UCSD-AML1 (cell line): ENCODE results near the gene CCR9.
A peak's percentile ranks its signal among the peaks of the same experiment; 100 is the strongest.

Experiments
- DNase-seq: peaks from one replicate; lab custom pipeline; 2025; ENCODE audit not compliant: unreplicated experiment; lab: John Stamatoyannopoulos, UW

The CCR9 gene

GRCh38 chr3:45907769-45908705 lies 21.7 kb downstream of the CCR9 start:
- no peak for DNase-seq

DNA sequence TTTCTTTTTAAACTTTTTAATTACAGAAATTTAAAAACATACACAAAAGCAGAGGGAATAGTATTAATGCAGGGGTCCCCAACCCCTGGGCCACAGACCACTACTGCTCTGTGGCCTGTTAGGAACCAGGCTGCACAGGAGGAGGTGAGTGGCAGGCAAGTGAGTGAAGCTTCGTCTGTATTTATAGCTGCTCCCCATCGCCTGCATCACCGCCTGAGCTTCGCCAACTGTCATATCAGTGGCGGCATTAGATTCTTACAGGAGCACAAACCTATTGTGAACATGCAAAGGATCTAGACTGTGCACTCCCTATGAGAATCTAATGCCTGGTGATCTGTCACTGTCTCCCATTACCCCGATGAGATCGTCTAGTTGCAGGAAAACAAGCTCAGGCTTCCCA lies 22.4 kb downstream of the CCR9 start:
- DNase-seq = no peak

DNA sequence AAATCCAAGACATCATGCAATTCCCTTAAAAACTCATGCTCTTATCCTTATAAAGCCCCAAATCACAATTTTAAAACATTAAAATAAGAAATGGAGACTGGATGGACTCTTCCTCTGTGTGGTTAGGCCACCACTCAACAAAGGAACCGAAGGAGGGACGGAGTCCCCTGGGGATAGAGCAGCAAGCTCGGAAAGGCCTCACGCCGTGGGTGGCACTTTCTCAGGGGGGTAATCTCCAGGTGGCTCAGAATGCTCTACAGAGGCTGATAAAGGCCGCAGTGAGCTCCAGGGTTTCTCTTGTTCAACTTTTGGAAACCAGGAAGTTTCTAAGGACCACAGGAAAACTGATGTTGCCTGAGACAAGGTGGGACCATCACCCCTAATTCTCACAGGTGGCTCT lies 23.2 kb downstream of the CCR9 start:
- no peak for DNase-seq

DNA sequence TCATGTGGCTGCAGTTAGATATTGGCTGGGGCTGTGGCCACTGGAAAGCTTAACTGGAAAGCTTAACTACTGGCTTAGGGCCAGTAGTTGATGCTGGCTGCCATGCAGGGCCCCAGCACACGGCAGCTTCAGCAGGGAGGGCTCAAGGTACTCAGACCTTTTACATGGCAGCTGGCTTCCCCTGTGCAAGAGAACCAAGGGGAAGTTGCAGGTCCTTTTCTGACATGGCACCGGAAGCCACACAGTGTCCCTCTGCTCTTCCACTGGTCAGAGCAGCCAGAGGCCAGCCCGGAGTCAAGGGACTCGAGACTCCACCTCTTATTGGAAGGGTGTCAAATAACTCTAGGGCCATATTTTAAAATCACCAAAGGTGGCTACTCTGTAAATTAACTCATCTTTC lies 24.5 kb downstream of the CCR9 start:
- DNase-seq = no peak

DNA sequence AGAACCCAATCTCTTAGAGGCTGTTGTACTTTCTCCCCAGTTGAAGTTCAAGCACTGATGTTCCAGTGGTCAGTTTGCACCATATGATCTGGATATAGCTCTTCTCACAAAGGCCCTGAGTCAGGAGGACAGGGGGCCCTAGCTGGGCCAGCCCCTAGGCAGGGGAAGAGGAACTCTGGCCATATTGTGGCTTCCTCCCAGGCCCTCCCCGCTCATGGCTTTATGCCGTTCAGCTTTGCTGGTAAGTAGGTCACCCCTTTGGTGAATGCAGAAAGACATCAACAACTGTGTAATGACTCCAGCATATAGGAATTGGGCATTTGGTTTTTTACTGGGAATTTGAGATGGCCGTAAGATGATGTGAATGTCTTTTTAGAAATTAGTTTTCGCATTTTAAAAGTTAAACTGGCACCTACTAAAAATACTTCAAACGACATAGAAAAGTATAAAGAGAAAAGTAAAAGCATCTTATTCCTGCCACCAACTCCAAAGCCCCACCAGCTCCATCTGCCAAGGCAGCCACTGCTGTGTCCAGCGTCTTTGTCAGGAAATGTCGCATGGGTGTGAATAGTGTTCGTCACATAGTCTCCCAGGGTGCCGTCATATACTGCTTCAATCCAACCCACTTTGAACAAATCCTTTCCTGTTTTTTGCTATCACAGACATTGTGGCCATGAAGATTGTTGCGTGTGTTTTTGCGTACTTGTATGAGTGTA lies 25.3 kb downstream of the CCR9 start:
- no peak for DNase-seq

DNA sequence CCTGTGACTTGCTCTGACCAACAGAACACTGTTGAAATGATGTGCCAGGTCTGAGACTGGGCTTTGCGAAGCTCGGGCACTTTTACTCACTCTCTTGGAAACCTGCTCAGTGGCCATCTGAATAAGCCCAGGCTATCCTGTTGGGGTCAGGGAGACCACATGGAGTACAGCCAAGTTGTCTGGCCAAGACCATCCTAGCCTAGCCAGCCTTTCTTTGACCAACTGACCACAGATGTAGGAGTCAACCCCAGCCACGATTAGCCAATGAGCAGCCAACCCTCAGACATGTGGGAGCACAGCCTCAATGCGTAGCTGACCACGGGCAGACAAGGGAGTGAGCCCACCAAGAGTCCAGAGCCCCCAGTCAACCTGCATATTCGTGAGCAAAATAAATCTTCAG lies 26.1 kb downstream of the CCR9 start:
- no peak for DNase-seq

GRCh38 chr3:45914362-45915058 lies 28.2 kb downstream of the CCR9 start:
- no peak for DNase-seq

GRCh38 chr3:45915059-45915439 lies 28.7 kb downstream of the CCR9 start:
- DNase-seq = no peak

GRCh38 chr3:45915518-45916231 lies 29.3 kb downstream of the CCR9 start:
- DNase-seq = no peak

DNA sequence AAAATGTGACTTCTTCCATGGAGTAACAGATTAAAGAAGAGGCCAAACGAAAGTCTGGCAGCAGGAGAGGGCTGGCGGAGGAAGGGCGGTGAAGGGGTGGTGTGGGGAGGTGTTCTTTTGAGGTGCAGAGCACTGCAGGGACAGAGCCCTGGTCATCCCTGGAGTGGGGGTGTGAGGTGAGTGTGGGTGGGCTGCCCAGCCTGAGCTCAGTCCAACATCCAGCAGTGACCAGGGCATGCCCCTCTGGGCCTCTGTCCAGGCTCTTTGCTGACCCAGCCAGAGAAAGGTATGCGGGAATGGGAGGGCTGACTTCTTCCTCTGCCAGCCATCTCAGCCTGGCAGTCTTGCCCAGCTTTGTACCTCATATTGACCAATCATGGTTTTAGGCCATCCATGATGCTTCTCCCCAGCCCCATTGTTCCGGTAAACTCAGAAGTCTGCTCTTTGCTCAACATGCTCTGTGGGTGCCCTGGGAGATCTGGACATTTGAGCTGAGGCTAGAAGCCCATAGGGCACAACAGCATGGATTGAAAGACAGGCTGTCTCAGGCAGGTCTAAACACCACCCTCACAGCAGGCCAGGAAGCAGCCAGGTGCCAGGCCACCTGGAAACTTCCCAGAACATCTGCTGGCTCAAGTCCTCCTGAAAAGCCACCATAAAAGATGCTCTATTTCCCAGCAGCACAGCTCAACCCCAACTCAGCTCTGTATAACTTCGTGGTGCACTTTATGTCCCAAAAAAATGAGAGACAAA lies 31.0 kb downstream of the CCR9 start:
- DNase-seq = no peak

- DNase-seq = no peak
Measured at GRCh38 chr3:45921158-45922038, 35.1 kb downstream of the CCR9 start.

DNA sequence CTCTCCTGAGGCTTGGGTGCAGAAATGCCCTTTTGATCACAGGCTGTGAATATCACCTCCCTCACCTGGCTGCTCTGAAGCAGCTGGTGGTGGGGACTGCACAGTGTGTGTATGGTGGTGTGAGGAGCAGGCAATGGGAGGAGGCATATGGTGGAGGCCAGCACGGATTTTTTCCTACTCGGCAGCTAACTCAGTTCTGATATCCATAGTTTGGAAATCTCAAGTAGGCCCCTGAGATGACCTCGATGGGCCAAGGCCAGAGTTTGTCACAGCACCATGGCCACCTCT lies 35.6 kb downstream of the CCR9 start:
- no peak for DNase-seq

DNA sequence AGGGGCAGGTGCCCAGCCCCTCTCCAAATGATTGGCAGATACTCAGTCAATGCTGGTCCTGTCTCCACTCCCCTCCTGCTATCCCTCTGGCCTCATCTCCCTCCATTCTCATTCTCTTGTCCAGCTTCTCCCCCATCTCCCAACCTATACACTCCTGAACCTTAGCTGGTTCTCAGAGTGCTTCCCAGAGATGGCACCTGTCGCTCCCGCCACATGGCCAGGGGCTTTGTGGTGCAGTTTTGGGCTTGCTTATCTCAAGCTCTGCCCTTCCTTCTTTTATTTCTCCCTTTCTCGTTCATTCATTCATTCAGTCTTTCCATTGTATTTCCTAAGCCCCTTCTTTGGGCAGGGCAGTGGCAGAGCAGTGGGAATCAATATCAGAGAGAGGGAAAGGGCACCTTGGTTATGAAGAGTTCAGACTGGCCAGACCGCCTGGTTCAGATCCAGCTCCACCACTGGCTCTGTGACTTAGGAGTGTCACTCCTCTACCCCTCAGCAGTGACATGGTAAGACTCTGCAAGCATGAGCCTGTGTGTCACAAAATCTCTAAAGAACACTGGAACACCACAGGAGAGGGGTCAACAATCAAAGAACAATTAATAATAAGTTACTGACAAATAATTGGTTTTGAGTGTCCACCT lies 36.7 kb downstream of the CCR9 start:
- no peak for DNase-seq

- DNase-seq = no peak
Measured at GRCh38 chr3:45923755-45924154, 37.4 kb downstream of the CCR9 start.

- DNase-seq = no peak
Measured at GRCh38 chr3:45927881-45928280, 41.5 kb downstream of the CCR9 start.

- DNase-seq = peak; percentile 61
Measured at GRCh38 chr3:45929042-45929679, 42.8 kb downstream of the CCR9 start.

DNA sequence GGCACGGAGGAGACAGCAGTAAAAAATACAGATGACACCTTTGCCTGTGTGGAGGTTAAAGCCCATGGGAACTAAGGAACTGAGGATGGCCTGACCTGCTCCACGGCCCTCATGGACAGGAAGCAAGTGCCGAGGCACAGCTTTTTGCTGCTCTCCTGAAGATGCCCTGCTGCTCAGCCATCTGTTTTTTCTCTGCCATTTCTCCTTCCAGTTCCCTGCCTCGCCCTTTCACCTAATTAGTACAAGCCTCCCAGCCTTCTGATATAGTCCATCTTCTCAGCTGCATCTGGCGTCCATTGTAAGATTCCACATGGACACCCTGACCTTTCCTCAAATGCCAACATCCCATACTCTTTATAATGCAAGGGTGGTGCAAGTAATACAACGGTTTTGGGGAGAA lies 45.2 kb downstream of the CCR9 start:
- no peak for DNase-seq

DNA sequence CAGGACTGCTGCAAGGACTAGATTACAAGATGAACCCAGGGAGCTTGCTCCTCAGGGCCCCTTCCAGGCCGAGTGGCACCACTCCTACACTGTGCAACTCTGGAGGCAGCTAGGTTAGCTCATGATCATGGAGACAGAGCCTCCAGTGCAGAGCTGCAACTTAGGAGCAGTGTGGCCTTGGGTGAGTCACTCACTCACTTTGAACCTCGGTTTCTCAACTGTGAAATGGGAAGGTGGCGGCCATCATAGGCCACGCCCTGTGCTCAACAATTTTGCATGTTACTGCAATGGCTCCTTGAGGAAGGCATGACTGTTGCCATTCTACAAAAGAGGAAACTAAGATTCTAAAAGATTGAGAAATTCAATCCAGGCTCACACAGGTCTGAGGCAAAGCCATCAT lies 45.8 kb downstream of the CCR9 start:
- DNase-seq = no peak

DNA sequence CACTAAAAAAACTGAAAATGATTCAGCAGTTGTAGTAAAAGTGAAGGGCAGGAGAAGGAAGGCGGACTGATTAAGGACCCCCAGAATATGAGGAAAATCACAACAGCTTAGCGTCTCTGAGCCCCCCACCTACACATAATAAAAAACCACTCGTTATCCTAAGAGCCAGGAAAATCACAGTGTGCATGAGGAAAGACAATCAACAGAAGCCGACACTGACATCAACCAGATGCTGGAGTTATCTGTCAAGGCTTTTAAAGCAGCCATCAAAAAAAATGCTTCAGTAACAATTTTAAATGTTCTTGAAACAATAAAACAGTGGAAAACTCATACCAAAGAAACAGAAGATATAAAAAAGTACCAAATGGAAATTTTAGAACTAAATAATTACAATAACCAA lies 47.2 kb downstream of the CCR9 start:
- DNase-seq = no peak
